SK-N-SH (cell line): ENCODE measurements around the gene GDF2. TPM values are rescaled to one million over a fixed set of nuclear protein-coding genes. Genes with fewer than 3 reads are reported as not detected.

Source experiments
- CTCF ChIA-PET: fragments of 300-600, 350-600 bp; formaldehyde crosslinking; extraction: SDS; loops from one replicate; lab custom pipeline; 2021; lab: Yijun Ruan, JAX
- POLR2A ChIA-PET: fragments of 350-600 bp; sonication (Branson Sonifier 250); formaldehyde crosslinking; extraction: SDS; loops from one replicate; lab custom pipeline; 2020; ENCODE audit warnings: antibody characterized with exemption, inconsistent platforms; lab: Yijun Ruan, JAX
- DNase-seq: peaks from one replicate; pipeline ENCODE4 v3.0.0; 2012
- H2AFZ ChIP-seq: fragments of 200-600 bp; sonication (generic); 2 replicates; pipeline ENCODE4 v1.8.1; 2016; ENCODE audit warnings: antibody characterized with exemption, mild to moderate bottlenecking, low read depth
- H3F3A ChIP-seq: fragments of 200-600 bp; sonication (generic); replicated peaks from 2 replicates; pipeline ENCODE3; 2016; ENCODE audit warnings: antibody characterized with exemption, mild to moderate bottlenecking; ENCODE audit not compliant: insufficient read depth
- H3K27ac ChIP-seq, 2 experiments: fragments of 200-500 bp in 1 of 2; fragments of 200-600 bp in 1 of 2; sonication (Bioruptor generic) in 1 of 2; sonication (generic), shearing (Covaris generic) in 1 of 2; 2 replicates each; pipeline versions ENCODE4 v1.5.1 to v1.6.1; 2014 to 2016; ENCODE audit warnings: low read depth in 2 of 2, inconsistent platforms in 1 of 2, low read length in 1 of 2, mild to moderate bottlenecking in 1 of 2, mixed read lengths in 1 of 2
- H3K27me3 ChIP-seq: fragments of 200-600 bp; sonication (generic), shearing (Covaris generic); 2 replicates; pipeline ENCODE4 v1.6.1; 2016; ENCODE audit warnings: mixed run types; ENCODE audit not compliant: insufficient read depth
- H3K36me3 ChIP-seq, 2 experiments: fragments of 200-500 bp in 1 of 2; fragments of 200-600 bp in 1 of 2; sonication (Bioruptor generic) in 1 of 2; sonication (generic) in 1 of 2; replicated peaks in 1 of 2; 2 replicates each; pipeline versions ENCODE3 to v1.5.1; 2014 to 2016; ENCODE audit warnings: low read length in 1 of 2, mild to moderate bottlenecking in 1 of 2; ENCODE audit not compliant: insufficient read depth in 2 of 2, control insufficient read depth in 1 of 2
- H3K4me1 ChIP-seq, 2 experiments: fragments of 200-500 bp in 1 of 2; fragments of 200-600 bp in 1 of 2; sonication (Bioruptor generic) in 1 of 2; sonication (generic), shearing (Covaris generic) in 1 of 2; 2 replicates each; pipeline versions ENCODE4 v1.5.1 to v1.6.1; 2014 to 2016; ENCODE audit warnings: low read depth in 1 of 2, low read length in 1 of 2, mixed run types in 1 of 2; ENCODE audit not compliant: insufficient read depth in 2 of 2, control insufficient read depth in 1 of 2
- H3K4me2 ChIP-seq: fragments of 200-600 bp; sonication (generic), shearing (Covaris generic); 2 replicates; pipeline ENCODE4 v1.6.1; 2017; ENCODE audit warnings: mixed run types
- H3K4me3 ChIP-seq, 2 experiments: fragments of 200-500 bp in 1 of 2; fragments of 200-600 bp in 1 of 2; sonication (Bioruptor generic) in 1 of 2; sonication (generic), shearing (Covaris generic) in 1 of 2; 2 replicates each; pipeline versions ENCODE4 v1.5.1 to v1.8.1; 2014 to 2016; ENCODE audit warnings: low read depth in 2 of 2, inconsistent platforms in 1 of 2, low read length in 1 of 2, mild to moderate bottlenecking in 1 of 2, mixed read lengths in 1 of 2, moderate library complexity in 1 of 2
- H3K79me2 ChIP-seq: fragments of 200-600 bp; sonication (generic); 2 replicates; pipeline ENCODE4 v1.8.1; 2017; ENCODE audit warnings: mild to moderate bottlenecking; ENCODE audit not compliant: insufficient read depth
- H3K9ac ChIP-seq: fragments of 200-600 bp; sonication (generic); 2 replicates; pipeline ENCODE4 v1.6.1; 2017; ENCODE audit warnings: mixed run types
- H3K9me2 ChIP-seq: fragments of 200-600 bp; sonication (generic); 2 replicates; pipeline ENCODE4 v1.6.1; 2017; ENCODE audit warnings: mixed run types
- H3K9me3 ChIP-seq: fragments of 200-600 bp; sonication (generic); 2 replicates; pipeline ENCODE4 v1.6.1; 2017; ENCODE audit warnings: mixed run types, mild to moderate bottlenecking, moderate library complexity
- H4K20me1 ChIP-seq: fragments of 200-600 bp; sonication (generic); 2 replicates; pipeline ENCODE4 v1.6.1; 2017; ENCODE audit warnings: mild to moderate bottlenecking, mixed run types; ENCODE audit not compliant: insufficient read depth
- CHD2 ChIP-seq: fragments of 150-350 bp; IDR thresholded peaks from 2 replicates; pipeline ENCODE4 v1.6.1; 2018; ENCODE audit warnings: low read length; ENCODE audit not compliant: partially characterized antibody
- FOXJ3 ChIP-seq: sonication (generic); formaldehyde crosslinking; IDR thresholded peaks from 2 replicates; pipeline ENCODE4 v1.5.1; 2020; ENCODE audit warnings: mild to moderate bottlenecking, missing genetic modification reagents
- GABPA ChIP-seq: IDR thresholded peaks from 2 replicates; pipeline ENCODE4 v1.4.0; 2012; ENCODE audit warnings: low read depth, mild to moderate bottlenecking
- NFIC ChIP-seq: IDR thresholded peaks from 2 replicates; pipeline ENCODE4 v1.4.0; 2012; ENCODE audit warnings: borderline replicate concordance
- NRF1 ChIP-seq: IDR thresholded peaks from 2 replicates; pipeline ENCODE4 v1.6.1; 2012; ENCODE audit warnings: low read depth, mild to moderate bottlenecking, low read length
- SMC3 ChIP-seq: IDR thresholded peaks from 2 replicates; pipeline ENCODE4 v1.6.1; 2012; ENCODE audit warnings: low read depth, low read length, improper control_type of control experiment
- TAF1 ChIP-seq: IDR thresholded peaks from 2 replicates; pipeline ENCODE4 v1.6.1; 2012; ENCODE audit warnings: low read depth, mild to moderate bottlenecking, low read length, moderate library complexity, borderline replicate concordance
- WGBS: methylation state at CpG from one replicate; pipeline ENCODE4 v1.1.6; 2017; ENCODE audit warnings: low lambda C conversion rate; 5-methylcytosine and 5-hydroxymethylcytosine counted together
- polyA plus RNA-seq, 3 experiments: library from polyadenylated mRNA; depleted of rRNA; stranded (reverse); fragments of >200 nt; gene quantifications; 2 replicates each; pipeline ENCODE4 v1.2.3, GENCODE V29; 2012
- TF ChIP-seq, protein P1 (sequence below): fragments of 200-600 bp; sonication (generic); IDR thresholded peaks from 2 replicates; pipeline ENCODE4 v1.6.1; 2017; ENCODE audit warnings: antibody characterized with exemption, mild to moderate bottlenecking, moderate library complexity
- TF ChIP-seq, protein P2 (sequence below): IDR thresholded peaks from 2 replicates; pipeline ENCODE4 v1.6.1; 2012; ENCODE audit warnings: mild to moderate bottlenecking, low read depth, low read length, moderate library complexity
- TF ChIP-seq, protein P3 (sequence below): fragments of 150-350 bp; IDR thresholded peaks from 2 replicates; pipeline ENCODE4 v1.6.1; 2016; ENCODE audit warnings: mild to moderate bottlenecking, low read depth, low read length
- TF ChIP-seq, protein P4 (sequence below): IDR thresholded peaks from 2 replicates; pipeline ENCODE4 v1.4.0; 2012; ENCODE audit warnings: low read depth
- TF ChIP-seq, protein P5 (sequence below): IDR thresholded peaks from 2 replicates; pipeline ENCODE4 v1.4.0; 2012; ENCODE audit warnings: low read depth, borderline replicate concordance

Gene GDF2
- polyA plus RNA-seq, 1 of the 3 experiments (the other 2 are of a cell fraction): not detected

DNA sequence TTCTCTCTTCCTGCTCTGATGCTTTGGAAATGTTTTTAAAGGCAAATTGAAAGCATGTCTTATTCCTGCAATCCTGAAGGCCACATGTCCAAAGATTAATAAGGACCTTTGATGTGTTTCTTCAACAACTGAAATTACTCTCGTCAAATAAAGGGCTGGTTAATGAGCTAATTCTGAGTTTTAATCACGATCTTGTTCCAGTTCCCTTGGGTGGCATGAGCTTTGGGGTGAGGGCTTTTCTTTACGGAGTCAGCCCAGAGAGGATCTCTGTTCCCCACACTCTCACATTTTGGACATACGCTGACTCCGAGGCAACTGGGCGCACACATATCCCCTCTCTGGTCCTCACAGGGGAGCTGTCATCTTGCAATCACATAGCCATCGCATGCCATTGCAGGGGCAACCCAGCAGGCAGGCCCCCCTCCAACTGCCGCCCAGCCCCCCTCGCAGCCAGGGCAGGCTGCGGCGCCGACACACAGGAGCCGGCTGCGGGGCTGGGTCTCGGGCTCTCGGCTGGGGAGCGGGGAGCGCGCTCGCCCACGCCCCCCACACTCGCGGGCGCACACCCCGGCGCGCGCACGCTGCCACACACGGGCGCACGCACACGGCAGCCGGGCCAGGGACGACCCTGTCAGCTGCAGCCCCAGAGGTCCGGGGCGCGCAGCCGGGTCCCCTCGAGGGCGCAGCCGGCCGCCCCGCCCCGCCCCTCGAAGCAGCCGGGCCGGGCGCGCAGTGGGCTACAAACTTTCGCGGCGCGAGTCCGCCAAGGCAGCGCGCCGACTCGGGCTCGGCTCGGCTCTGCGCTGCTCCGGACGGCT, 22.4 kb upstream of the GDF2 start, which contains the start of gene GDF10:
Gene GDF10, plus strand, starts transcription at position 587 of the 818 bp plus-strand sequence. CDS start 455 bp downstream, outside the sequence.
- Histone ChIP-seq H3K9me2 (no peaks in the 10 kb centered on the region), H3K79me2 (no peaks in the 10 kb centered on the region), H3F3A (no peaks in the 10 kb centered on the region), H2AFZ (no peak within 1 kb of the TSS), H3K4me2 (peak within 1 kb of the TSS; percentile 19; the same call in 1 of the 2 replicates), H3K9ac (no peak within 1 kb of the TSS), H3K27ac (peak within 1 kb of the TSS in 1 of 2 experiments; percentile 71; a peak in 1 of 4 replicates), H3K36me3 (no peaks in the 10 kb centered on the region), H3K27me3 (peaks cover 43% of the 10 kb centered on the region), H4K20me1 (no peaks in the 10 kb centered on the region), H3K9me3 (no peaks in the 10 kb centered on the region), H3K4me3 (peak within 1 kb of the TSS in 1 of 2 experiments; percentile 49; a peak in 2 of 4 replicates), H3K4me1 (peaks cover 0 to 56% of the 10 kb centered on the region in 2 experiments; a peak in 1 of 4 replicates)
- ChIA-PET CTCF (interaction anchor here (4.3 to 5.2 kb wide), 2 partner anchors 12 to 275 kb away, joined by 28 to 50 read pairs; no protein-coding TSS in a partner anchor), POLR2A (interaction anchor here (0.9 to 1.7 kb wide), 4 partner anchors 14 to 266 kb away, joined by 3 to 4 read pairs (median 4); no protein-coding TSS in a partner anchor)
- peak; percentile 73 for DNase-seq
- TF ChIP-seq GABPA (no peak), FOXJ3 (CRISPR knock-in tag) (no peak), TAF1 (no peak), NFIC (no peak), NRF1 (no peak), CHD2 (no peak), SMC3 (no peak)
- TF ChIP-seq, protein P1, sequence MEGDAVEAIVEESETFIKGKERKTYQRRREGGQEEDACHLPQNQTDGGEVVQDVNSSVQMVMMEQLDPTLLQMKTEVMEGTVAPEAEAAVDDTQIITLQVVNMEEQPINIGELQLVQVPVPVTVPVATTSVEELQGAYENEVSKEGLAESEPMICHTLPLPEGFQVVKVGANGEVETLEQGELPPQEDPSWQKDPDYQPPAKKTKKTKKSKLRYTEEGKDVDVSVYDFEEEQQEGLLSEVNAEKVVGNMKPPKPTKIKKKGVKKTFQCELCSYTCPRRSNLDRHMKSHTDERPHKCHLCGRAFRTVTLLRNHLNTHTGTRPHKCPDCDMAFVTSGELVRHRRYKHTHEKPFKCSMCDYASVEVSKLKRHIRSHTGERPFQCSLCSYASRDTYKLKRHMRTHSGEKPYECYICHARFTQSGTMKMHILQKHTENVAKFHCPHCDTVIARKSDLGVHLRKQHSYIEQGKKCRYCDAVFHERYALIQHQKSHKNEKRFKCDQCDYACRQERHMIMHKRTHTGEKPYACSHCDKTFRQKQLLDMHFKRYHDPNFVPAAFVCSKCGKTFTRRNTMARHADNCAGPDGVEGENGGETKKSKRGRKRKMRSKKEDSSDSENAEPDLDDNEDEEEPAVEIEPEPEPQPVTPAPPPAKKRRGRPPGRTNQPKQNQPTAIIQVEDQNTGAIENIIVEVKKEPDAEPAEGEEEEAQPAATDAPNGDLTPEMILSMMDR: no peak
- TF ChIP-seq, protein P2, sequence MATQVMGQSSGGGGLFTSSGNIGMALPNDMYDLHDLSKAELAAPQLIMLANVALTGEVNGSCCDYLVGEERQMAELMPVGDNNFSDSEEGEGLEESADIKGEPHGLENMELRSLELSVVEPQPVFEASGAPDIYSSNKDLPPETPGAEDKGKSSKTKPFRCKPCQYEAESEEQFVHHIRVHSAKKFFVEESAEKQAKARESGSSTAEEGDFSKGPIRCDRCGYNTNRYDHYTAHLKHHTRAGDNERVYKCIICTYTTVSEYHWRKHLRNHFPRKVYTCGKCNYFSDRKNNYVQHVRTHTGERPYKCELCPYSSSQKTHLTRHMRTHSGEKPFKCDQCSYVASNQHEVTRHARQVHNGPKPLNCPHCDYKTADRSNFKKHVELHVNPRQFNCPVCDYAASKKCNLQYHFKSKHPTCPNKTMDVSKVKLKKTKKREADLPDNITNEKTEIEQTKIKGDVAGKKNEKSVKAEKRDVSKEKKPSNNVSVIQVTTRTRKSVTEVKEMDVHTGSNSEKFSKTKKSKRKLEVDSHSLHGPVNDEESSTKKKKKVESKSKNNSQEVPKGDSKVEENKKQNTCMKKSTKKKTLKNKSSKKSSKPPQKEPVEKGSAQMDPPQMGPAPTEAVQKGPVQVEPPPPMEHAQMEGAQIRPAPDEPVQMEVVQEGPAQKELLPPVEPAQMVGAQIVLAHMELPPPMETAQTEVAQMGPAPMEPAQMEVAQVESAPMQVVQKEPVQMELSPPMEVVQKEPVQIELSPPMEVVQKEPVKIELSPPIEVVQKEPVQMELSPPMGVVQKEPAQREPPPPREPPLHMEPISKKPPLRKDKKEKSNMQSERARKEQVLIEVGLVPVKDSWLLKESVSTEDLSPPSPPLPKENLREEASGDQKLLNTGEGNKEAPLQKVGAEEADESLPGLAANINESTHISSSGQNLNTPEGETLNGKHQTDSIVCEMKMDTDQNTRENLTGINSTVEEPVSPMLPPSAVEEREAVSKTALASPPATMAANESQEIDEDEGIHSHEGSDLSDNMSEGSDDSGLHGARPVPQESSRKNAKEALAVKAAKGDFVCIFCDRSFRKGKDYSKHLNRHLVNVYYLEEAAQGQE: no peak
- TF ChIP-seq, protein P3, sequence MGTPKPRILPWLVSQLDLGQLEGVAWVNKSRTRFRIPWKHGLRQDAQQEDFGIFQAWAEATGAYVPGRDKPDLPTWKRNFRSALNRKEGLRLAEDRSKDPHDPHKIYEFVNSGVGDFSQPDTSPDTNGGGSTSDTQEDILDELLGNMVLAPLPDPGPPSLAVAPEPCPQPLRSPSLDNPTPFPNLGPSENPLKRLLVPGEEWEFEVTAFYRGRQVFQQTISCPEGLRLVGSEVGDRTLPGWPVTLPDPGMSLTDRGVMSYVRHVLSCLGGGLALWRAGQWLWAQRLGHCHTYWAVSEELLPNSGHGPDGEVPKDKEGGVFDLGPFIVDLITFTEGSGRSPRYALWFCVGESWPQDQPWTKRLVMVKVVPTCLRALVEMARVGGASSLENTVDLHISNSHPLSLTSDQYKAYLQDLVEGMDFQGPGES: no peak
- TF ChIP-seq, protein P4, sequence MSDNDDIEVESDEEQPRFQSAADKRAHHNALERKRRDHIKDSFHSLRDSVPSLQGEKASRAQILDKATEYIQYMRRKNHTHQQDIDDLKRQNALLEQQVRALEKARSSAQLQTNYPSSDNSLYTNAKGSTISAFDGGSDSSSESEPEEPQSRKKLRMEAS: no peak
- TF ChIP-seq, protein P5, sequence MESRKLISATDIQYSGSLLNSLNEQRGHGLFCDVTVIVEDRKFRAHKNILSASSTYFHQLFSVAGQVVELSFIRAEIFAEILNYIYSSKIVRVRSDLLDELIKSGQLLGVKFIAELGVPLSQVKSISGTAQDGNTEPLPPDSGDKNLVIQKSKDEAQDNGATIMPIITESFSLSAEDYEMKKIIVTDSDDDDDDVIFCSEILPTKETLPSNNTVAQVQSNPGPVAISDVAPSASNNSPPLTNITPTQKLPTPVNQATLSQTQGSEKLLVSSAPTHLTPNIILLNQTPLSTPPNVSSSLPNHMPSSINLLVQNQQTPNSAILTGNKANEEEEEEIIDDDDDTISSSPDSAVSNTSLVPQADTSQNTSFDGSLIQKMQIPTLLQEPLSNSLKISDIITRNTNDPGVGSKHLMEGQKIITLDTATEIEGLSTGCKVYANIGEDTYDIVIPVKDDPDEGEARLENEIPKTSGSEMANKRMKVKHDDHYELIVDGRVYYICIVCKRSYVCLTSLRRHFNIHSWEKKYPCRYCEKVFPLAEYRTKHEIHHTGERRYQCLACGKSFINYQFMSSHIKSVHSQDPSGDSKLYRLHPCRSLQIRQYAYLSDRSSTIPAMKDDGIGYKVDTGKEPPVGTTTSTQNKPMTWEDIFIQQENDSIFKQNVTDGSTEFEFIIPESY: no peak
- 46% methylated on average over 5 of the region's 64 CpGs for WGBS
